ENCODE results near the gene PHACTR1.

DNA sequence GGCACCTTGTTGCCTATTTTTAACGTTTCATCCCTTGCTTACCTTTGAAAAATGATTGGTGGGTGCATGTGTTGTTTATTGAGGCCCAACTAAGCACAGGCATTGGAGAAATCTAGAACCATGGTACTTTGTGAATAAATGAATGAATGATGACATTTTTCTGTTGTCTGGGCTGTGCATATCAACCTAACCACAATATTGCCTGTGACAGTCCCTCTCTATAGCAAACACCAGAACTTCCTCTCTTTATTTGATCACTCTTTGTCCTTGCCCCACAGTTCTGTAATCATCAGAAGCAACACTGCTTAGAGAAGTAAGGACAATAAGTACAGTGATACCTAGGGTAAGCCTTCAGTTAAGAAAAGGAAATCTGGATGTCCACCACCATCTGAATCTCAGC, 536.7 kb downstream of the PHACTR1 start:
- no peak for TF ChIP-seq CTCF (IDR thresholded peaks at IDR 0.05)
- TF ChIP-seq POLR2A (IDR thresholded peaks at IDR 0.05): no peak
